ENCODE data around the gene FOSB.
"Not testable (repeated sequence)": the region's sequence is repeated elsewhere in the genome, so short reads cannot be mapped to it uniquely, and the experiment has no call there.

The FOSB gene

DNA sequence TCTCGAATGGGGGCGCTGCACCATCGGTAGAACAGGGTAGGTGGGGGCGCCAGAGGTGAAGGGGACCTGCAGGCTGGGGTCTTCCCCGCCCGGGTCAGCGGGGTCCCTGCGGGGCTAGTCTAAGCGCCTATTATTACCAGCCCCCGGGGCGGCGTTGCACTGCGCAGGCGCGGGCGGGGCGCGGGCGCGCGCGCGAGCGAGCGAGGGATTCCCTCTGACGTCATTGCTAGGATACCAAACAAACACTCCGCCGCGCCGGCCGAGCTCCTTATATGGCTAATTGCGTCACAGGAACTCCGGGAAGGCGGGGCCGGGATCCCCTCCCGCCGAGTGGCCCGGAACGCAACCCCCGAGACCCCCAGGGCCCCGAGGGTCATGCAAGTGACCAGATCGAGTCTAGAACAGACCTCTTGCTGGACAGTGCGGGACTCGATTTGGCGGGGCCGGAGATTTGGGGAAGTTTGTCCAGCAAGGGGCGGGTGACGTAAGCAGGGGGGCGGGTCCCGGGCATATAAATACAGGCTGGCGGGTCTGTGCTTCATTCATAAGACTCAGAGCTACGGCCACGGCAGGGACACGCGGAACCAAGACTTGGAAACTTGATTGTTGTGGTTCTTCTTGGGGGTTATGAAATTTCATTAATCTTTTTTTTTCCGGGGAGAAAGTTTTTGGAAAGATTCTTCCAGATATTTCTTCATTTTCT lies at the start of gene FOSB:
TSS of gene FOSB (plus strand) at position 541 of the 703 bp plus-strand sequence. CDS start 591 bp downstream, outside the sequence.
- Mint-ChIP-seq H3K4me1 (peaks cover 66% of the 10 kb centered on the region), H3K9me3 (no peaks in the 10 kb centered on the region), H3K27me3 (peaks cover 15% of the 10 kb centered on the region), H3K27ac (peak within 1 kb of the TSS; percentile 92), H3K4me3 (peak within 1 kb of the TSS; percentile 87), H3K36me3 (peaks cover 1% of the 10 kb centered on the region)
- peak; percentile 67 for ATAC-seq

DNA sequence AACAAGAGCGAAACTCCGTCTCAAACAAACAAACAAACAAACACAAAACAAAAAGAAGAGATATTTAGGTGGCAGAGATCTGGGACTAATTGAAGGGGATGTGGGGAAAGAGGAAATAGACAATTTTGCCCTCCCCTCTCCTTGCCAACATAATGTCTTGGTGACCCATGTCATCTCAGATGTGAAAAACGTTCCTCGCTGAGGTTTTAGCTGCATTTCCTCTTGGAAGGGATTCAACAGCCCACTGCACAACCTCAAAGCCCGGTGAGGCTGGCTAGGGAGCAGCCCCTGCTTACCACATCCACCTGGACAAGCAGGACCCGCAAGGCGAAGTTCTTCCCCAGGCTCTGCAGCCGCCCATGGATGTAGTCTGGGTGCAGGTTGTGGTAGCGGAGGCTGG lies 49.0 kb upstream of the FOSB start:
- peaks cover 55% of the 10 kb centered on the region for H3K36me3 Mint-ChIP-seq
- H3K27ac Mint-ChIP-seq, result peak overlapping the region; percentile 88
- peaks cover 61% of the 10 kb centered on the region for H3K4me1 Mint-ChIP-seq
- no peaks in the 10 kb centered on the region for H3K9me3 Mint-ChIP-seq
- no peak for ATAC-seq
- no peaks in the 10 kb centered on the region for H3K27me3 Mint-ChIP-seq
- peak overlapping the region; percentile 3 for H3K4me3 Mint-ChIP-seq

DNA sequence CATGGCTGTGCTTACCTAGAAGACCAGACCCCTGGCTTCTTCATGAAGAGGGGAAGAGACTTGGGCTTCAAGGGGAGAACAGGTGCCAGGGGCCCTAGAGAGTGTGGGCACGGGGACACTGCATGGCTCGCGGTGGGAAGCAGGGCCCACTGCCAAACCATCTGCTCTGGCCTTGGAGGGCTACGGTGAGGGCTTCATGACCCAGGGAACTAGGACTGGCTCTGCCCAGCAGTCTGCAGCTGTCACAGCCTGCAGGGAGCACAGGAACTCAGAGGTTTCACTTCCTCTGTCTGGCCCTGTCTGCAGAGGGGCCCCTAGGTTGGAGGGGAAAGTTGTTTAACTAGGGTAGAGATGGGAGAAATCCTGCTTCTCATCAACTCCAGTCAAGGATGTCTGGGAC lies 48.4 kb upstream of the FOSB start:
- H3K36me3 Mint-ChIP-seq, result peaks cover 49% of the 10 kb centered on the region
- no peaks in the 10 kb centered on the region for H3K9me3 Mint-ChIP-seq
- peak; percentile 87 for ATAC-seq
- peak overlapping the region; percentile 38 for H3K4me3 Mint-ChIP-seq
- H3K27ac Mint-ChIP-seq, result peak overlapping the region; percentile 88
- H3K4me1 Mint-ChIP-seq, result peaks cover 67% of the 10 kb centered on the region
- no peaks in the 10 kb centered on the region for H3K27me3 Mint-ChIP-seq

DNA sequence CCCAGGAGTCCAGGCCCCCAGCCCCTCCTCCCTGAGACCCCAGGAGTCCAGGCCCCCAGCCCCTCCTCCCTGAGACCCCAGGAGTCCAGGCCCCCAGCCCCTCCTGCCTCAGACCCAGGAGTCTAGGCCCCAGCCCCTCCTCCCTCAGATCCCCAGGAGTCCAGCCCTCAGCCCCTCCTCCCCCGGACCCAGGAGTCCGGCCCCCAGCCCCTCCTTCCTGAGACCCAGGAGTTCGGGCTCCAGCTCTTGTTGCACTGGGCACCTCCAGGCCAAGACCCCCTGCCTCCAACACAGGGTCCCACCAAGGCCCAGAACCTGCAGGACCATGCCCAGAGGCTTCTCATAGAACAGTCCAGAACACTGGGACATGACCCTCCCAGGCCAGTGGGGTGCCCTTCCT lies 47.9 kb upstream of the FOSB start:
- H3K27ac Mint-ChIP-seq, result peak overlapping the region; percentile 88
- no peaks in the 10 kb centered on the region for H3K9me3 Mint-ChIP-seq
- H3K27me3 Mint-ChIP-seq, result no peaks in the 10 kb centered on the region
- ATAC-seq, result no peak
- peaks cover 45% of the 10 kb centered on the region for H3K36me3 Mint-ChIP-seq
- peaks cover 70% of the 10 kb centered on the region for H3K4me1 Mint-ChIP-seq
- H3K4me3 Mint-ChIP-seq, result peak overlapping the region; percentile 48

DNA sequence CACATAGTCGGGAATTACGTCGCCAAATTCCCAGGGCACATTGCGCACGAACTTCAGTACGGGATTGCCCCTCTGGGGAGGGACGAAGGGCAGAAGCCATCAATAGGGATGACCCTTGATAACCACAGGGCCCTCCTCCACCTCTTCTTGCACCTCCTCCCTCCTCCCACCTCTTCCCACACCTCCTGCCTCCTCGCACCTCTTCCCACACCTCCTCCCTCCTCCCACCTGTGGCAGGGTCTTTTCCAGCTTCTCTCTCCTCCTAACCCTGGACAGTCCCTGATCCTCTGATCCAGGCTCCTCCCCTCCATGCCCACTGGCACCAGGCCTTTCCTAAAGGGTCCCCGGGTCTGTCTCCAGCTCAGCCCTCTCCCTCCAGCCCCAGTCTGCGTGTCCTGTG lies 47.4 kb upstream of the FOSB start:
- Mint-ChIP-seq H3K27me3 (no peaks in the 10 kb centered on the region), H3K9me3 (no peaks in the 10 kb centered on the region), H3K36me3 (peaks cover 45% of the 10 kb centered on the region), H3K27ac (peak overlapping the region; percentile 88), H3K4me3 (peak overlapping the region; percentile 46), H3K4me1 (peaks cover 70% of the 10 kb centered on the region)
- ATAC-seq, result no peak

DNA sequence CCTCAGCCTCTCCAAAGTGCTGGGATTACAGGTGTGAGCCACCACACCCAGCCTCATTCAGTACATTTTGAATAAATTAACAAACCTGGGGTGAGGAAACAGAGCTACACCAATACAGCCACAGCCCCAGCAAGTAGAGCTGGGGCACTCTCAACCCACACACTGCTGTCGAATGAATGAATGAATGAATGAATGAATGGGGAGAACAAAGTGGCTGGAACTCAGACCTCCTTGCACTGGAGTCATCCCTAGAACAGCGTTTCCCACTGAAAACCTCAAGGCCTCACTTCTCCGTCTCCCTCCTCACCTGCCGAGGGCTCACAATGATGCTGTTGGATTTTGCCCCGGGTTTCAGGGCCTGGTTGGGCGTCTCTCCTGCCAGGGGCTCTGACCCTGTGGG lies 46.9 kb upstream of the FOSB start:
- H3K4me1 Mint-ChIP-seq, result peaks cover 70% of the 10 kb centered on the region
- no peak for ATAC-seq
- H3K27ac Mint-ChIP-seq, result peak overlapping the region; percentile 88
- no peak overlapping the region for H3K4me3 Mint-ChIP-seq
- no peaks in the 10 kb centered on the region for H3K27me3 Mint-ChIP-seq
- peaks cover 42% of the 10 kb centered on the region for H3K36me3 Mint-ChIP-seq
- no peaks in the 10 kb centered on the region for H3K9me3 Mint-ChIP-seq

- H3K27me3 Mint-ChIP-seq, result no peaks in the 10 kb centered on the region
Measured at GRCh38 chr19:45421947-45422498, 45.8 kb upstream of the FOSB start.

DNA sequence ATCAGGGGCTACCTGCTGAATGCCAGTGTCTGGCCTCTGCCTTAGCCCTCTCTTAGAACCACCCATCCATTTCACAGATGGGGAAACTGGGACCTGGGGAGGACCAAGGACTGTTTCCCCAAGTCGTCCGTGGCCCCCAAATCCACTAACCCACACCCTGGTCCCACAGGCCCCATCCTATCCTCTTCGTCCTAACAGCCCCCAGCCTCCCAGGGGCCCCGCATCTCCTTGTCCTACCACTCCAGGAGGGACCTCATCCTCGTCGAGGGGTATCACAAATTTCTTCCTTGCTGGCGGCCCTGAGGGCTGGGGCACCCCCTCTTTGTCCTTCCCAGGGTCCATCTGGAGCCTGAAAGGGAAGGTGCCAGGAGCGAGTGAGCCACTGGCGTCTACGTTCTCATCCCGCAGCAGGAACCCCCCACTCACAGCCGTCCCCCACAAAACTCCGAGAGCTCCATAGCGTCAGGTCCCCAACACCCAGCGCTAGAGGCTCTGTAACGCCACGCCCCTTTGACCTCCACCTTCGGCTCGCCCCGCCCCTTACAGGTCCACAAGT lies 44.7 kb upstream of the FOSB start:
- H3K27me3 Mint-ChIP-seq, result no peaks in the 10 kb centered on the region
- no peak for ATAC-seq
- H3K9me3 Mint-ChIP-seq, result no peaks in the 10 kb centered on the region
- H3K4me1 Mint-ChIP-seq, result peaks cover 78% of the 10 kb centered on the region
- peak overlapping the region; percentile 97 for H3K27ac Mint-ChIP-seq
- peak overlapping the region; percentile 95 for H3K4me3 Mint-ChIP-seq
- peaks cover 27% of the 10 kb centered on the region for H3K36me3 Mint-ChIP-seq

More at GRCh38 chr19:45421947-45422498, 45.8 kb upstream of the FOSB start:
- peak overlapping the region; percentile 97 for H3K27ac Mint-ChIP-seq
- H3K4me3 Mint-ChIP-seq, result no peak overlapping the region
- no peak for ATAC-seq
- no peaks in the 10 kb centered on the region for H3K9me3 Mint-ChIP-seq
- H3K36me3 Mint-ChIP-seq, result peaks cover 35% of the 10 kb centered on the region
- peaks cover 73% of the 10 kb centered on the region for H3K4me1 Mint-ChIP-seq

- peaks cover 78% of the 10 kb centered on the region for H3K4me1 Mint-ChIP-seq
- H3K9me3 Mint-ChIP-seq, result no peaks in the 10 kb centered on the region
- peak within 1 kb of the TSS; percentile 95 for H3K4me3 Mint-ChIP-seq
- peaks cover 23% of the 10 kb centered on the region for H3K36me3 Mint-ChIP-seq
- H3K27me3 Mint-ChIP-seq, result no peaks in the 10 kb centered on the region
- H3K27ac Mint-ChIP-seq, result peak within 1 kb of the TSS; percentile 97
- ATAC-seq, result peak; percentile 90
Measured at GRCh38 chr19:45423589-45424190, 44.1 kb upstream of the FOSB start, which contains the start of gene ERCC1. TSS of gene ERCC1 (minus strand) at chr19:45423917. CDS start at chr19:45423374, 543 bp downstream.

- H3K9me3 Mint-ChIP-seq, result no peaks in the 10 kb centered on the region
- H3K4me3 Mint-ChIP-seq, result peak overlapping the region; percentile 95
- ATAC-seq, result no peak
- H3K36me3 Mint-ChIP-seq, result peaks cover 23% of the 10 kb centered on the region
- peaks cover 71% of the 10 kb centered on the region for H3K4me1 Mint-ChIP-seq
- no peaks in the 10 kb centered on the region for H3K27me3 Mint-ChIP-seq
- H3K27ac Mint-ChIP-seq, result peak overlapping the region; percentile 97
Measured at GRCh38 chr19:45424191-45425058, 43.4 kb upstream of the FOSB start.

DNA sequence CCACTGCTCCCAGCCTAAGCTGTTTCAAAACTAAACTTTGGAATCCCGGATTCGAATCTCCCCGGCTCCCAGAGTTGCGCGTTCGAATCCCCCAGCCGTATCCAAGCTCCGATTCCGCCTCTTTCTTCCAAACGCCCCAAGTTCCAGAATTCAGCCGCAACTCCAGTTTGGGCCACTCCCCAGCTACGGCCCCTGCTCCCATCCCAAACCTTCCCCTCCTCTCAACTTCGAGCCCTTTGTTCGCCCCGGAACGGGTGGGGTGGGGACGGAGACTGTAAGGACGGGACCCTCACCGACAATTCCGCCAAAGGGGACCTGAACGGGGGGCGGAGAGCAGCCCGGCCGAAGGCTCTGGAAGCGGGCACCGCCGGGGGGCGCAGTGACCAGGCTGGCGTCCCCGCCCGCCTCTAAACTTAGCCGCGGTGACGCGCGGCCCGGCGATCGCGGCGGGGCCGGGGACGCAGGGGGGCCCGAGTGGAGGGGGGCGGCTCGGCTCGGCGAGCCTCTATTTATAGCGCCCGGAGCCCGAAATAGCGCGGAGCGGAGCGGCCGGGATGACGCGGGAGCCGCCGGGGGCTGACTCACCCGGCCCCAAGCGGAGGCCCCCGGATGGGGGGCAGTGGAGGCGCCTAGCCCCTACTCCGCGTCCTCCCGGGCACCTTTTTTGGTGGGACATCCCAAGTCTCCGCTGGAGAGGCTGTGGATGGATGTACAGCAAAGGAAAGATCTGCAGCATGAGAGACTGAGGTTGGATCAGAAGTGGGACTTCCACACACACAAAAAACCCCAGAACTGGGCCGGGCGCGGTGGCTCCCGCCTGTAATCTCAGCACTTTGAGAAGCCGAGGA lies 39.2 kb upstream of the FOSB start:
- ATAC-seq, result no peak
- H3K27ac Mint-ChIP-seq, result peak overlapping the region; percentile 72

GRCh38 chr19:45429896-45430295 lies 37.9 kb upstream of the FOSB start:
- ATAC-seq, H3K36me3 Mint-ChIP-seq, H3K4me3 Mint-ChIP-seq, H3K27ac Mint-ChIP-seq, H3K9me3 Mint-ChIP-seq, H3K27me3 Mint-ChIP-seq: not testable (repeated sequence)
- H3K4me1 Mint-ChIP-seq, result peaks cover 21% of the 10 kb centered on the region

More for the DNA sequence above, 39.2 kb upstream of the FOSB start:
- H3K4me3 Mint-ChIP-seq, result peak overlapping the region; percentile 83
- H3K9me3 Mint-ChIP-seq, result no peaks in the 10 kb centered on the region
- no peaks in the 10 kb centered on the region for H3K36me3 Mint-ChIP-seq
- H3K27me3 Mint-ChIP-seq, result no peaks in the 10 kb centered on the region
- H3K4me1 Mint-ChIP-seq, result peaks cover 32% of the 10 kb centered on the region

GRCh38 chr19:45431008-45431407 lies 36.8 kb upstream of the FOSB start:
- not testable (repeated sequence) for H3K36me3 Mint-ChIP-seq, H3K9me3 Mint-ChIP-seq, ATAC-seq, H3K4me3 Mint-ChIP-seq, H3K27me3 Mint-ChIP-seq, H3K27ac Mint-ChIP-seq
- H3K4me1 Mint-ChIP-seq, result peaks cover 21% of the 10 kb centered on the region

- H3K27me3 Mint-ChIP-seq, H3K4me3 Mint-ChIP-seq, H3K27ac Mint-ChIP-seq, H3K9me3 Mint-ChIP-seq, ATAC-seq, H3K36me3 Mint-ChIP-seq: not testable (repeated sequence)
- peaks cover 12% of the 10 kb centered on the region for H3K4me1 Mint-ChIP-seq
Measured at GRCh38 chr19:45432543-45432942, 35.3 kb upstream of the FOSB start.

Data from stimulated activated memory B cell treated with anti-CD40 and anti-IgM and Interleukin-4, amounts not matched to agents 10 μg/mL and 1 μg/mL and 100 μg/mL, for 72 hours (primary cell).